Measurements from ENCODE around the gene ALPI. TPM values are rescaled to one million over a fixed set of nuclear protein-coding genes. Genes with fewer than 3 reads are reported as not detected.

Gene ALPI
- total and polyA plus RNA-seq, 9 of the 15 experiments (the other 6 are each of a cell fraction or from before 2014, with no cell fraction given), result not detected

DNA sequence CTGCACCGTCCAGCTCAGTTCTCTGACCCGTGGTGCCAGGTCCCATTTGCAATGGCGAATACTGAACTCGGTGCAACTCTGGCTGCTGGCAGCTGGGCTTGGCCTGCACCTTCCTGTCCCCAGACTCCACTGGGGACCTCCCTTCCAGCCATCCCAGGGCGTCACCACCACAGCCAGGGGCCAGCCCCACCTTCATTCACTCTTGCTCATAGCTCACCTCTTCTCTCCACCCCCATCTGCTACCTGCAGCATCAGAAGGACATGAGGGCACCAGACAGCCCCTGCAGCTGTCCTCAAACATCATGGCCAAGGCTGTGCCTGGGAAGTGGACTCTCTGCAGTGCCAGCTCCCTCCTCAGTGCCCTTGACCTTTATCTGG is 16.2 kb upstream of the ALPI start:
- Histone ChIP-seq H3K27ac (ENCODE audit: extremely low read depth, low read depth, low read length) (no peak overlapping the region), H2AFZ (ENCODE audit: low read depth, low read length) (no peak overlapping the region), H3K4me2 (ENCODE audit: insufficient read depth, low read length) (no peak overlapping the region), H3K27me3 (ENCODE audit: control insufficient read depth in 2 of 2, insufficient read depth in 2 of 2, low read length in 2 of 2) (peaks cover 0 to 30% of the 10 kb centered on the region in 2 experiments; a peak in 3 of 5 replicates), H4K20me1 (replicated peaks; ENCODE audit: control insufficient read depth, insufficient read depth, low read length) (0 out of 2 replicates have a peak, but pooled peaks cover 3% of the 10 kb centered on the region), H3K9me3 (replicated peaks; ENCODE audit: control insufficient read depth, insufficient read depth, low read depth, low read length) (no peaks in the 10 kb centered on the region), H3K9ac (ENCODE audit: insufficient read depth in 1 of 2, low read depth in 2 of 2, low read length in 2 of 2) (no peak overlapping the region), H3K36me3 (ENCODE audit: control insufficient read depth, insufficient read depth, low read length) (no peaks in the 10 kb centered on the region), H3K9me1 (ENCODE audit: control insufficient read depth, insufficient read depth, low read length) (no peaks in the 10 kb centered on the region), H3K4me1 (replicated peaks in 1 of 2; ENCODE audit: control insufficient read depth in 2 of 2, insufficient read depth in 2 of 2, low read length in 2 of 2) (peaks cover 0 to 10% of the 10 kb centered on the region in 2 experiments; a peak in 2 of 5 replicates), H3K79me2 (ENCODE audit: control insufficient read depth, insufficient read depth, low read length) (no peaks in the 10 kb centered on the region), H3K4me3 (no peak overlapping the region)
- BruUV-seq (replicated peaks), result no TSS peak
- CTCF ChIA-PET (ENCODE audit: low intra/inter-chr PET ratio), result no interaction called here
- ATAC-seq (peak; percentile 6; the same call in 2 of the 3 replicates), DNase-seq (ENCODE audit: extremely low read depth in 1 of 4, low spot score in 3 of 4) (no peak), FAIRE-seq (no peak)
- TF ChIP-seq ZBTB34 (CRISPR knock-in tag; IDR thresholded peaks at IDR 0.05) (no peak), CEBPG (CRISPR knock-in tag; IDR thresholded peaks at IDR 0.05) (no peak), CEBPG (tag; conservative IDR thresholded peaks at IDR 0.05 in 1 of 2, IDR thresholded peaks at IDR 0.05 in 1 of 2) (no peak), SP1 (CRISPR knock-in tag; IDR thresholded peaks at IDR 0.05) (no peak), COPS2 (conservative IDR thresholded peaks at IDR 0.05) (no peak), NCOA1 (IDR thresholded peaks at IDR 0.05; ENCODE audit: low read depth) (no peak)
- in situ Hi-C loops (cut with MboI), result loop anchor here (5.0 kb wide), 1 partner anchor 112 kb away; no protein-coding TSS in a partner anchor
- intact Hi-C loops (cut with micrococcal nuclease), result loop anchor here (2.0 to 10.0 kb wide), 4 partner anchors 72 to 587 kb away; no protein-coding TSS in a partner anchor
- POLR2A ChIA-PET, result no interaction called here
- WGBS (ENCODE audit: insufficient coverage, low coverage, missing lambda C conversion rate), result no CpG with 5 or more reads among the region's 5 CpGs

Data from K562 (cell line).